ENCODE data around the gene PHLDB1. TPM values are rescaled to one million over a fixed set of nuclear protein-coding genes. Genes with fewer than 3 reads are reported as not detected.
"Not testable (repeated sequence)": the region's sequence is repeated elsewhere in the genome, so short reads cannot be mapped to it uniquely, and the experiment has no call there.

The PHLDB1 gene
- total RNA-seq, 1 experiment from 2014 or later, result 37.1 TPM

DNA sequence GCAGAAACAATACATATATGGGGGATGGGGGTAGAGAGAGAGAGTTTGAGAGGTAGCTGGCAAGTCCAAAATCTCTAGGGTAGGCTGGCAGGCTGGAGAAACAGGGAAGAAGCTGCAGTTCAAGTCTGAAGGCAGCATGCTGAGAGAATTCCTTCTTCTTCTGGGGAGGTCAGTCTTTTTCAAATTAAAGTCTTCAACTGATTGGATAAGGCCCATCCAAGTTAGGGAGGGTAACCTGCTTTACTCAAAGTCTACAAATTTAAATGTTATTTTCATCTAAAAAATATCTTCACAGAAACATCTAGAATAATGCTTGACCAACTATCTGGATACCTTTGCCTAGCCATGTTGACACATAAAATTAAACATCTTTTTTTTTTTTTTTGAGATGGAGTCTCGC, 75.0 kb downstream of the PHLDB1 start:
- TF ChIP-seq, protein P1, sequence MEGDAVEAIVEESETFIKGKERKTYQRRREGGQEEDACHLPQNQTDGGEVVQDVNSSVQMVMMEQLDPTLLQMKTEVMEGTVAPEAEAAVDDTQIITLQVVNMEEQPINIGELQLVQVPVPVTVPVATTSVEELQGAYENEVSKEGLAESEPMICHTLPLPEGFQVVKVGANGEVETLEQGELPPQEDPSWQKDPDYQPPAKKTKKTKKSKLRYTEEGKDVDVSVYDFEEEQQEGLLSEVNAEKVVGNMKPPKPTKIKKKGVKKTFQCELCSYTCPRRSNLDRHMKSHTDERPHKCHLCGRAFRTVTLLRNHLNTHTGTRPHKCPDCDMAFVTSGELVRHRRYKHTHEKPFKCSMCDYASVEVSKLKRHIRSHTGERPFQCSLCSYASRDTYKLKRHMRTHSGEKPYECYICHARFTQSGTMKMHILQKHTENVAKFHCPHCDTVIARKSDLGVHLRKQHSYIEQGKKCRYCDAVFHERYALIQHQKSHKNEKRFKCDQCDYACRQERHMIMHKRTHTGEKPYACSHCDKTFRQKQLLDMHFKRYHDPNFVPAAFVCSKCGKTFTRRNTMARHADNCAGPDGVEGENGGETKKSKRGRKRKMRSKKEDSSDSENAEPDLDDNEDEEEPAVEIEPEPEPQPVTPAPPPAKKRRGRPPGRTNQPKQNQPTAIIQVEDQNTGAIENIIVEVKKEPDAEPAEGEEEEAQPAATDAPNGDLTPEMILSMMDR (IDR thresholded peaks at IDR 0.05; ENCODE audit: unreplicated experiment), result no peak
- no peak for DNase-seq
- BruUV-seq (replicated peaks), result no TSS peak
- H3K27ac Mint-ChIP-seq (ENCODE audit: unreplicated experiment), result no peak overlapping the region
- no peaks in the 10 kb centered on the region for H3K27me3 Mint-ChIP-seq (ENCODE audit: unreplicated experiment)
- no peaks in the 10 kb centered on the region for H3K9me3 Mint-ChIP-seq (ENCODE audit: low read depth, unreplicated experiment)
- H3K4me1 Mint-ChIP-seq (ENCODE audit: low read depth, unreplicated experiment), result peaks cover 11% of the 10 kb centered on the region
- peaks cover 8% of the 10 kb centered on the region for H3K36me3 Mint-ChIP-seq (ENCODE audit: insufficient read depth, unreplicated experiment)
- no peak overlapping the region for H3K4me3 Mint-ChIP-seq (ENCODE audit: low read depth, unreplicated experiment)
- CTCF ChIA-PET, result no interaction called here
- intact Hi-C loops (cut with micrococcal nuclease; ENCODE audit: unreplicated experiment), result loop anchor here (10.0 kb wide), 1 partner anchor 272 kb away; the partner anchor contains the start of gene UPK2

GRCh38 chr11:118682939-118683338, 75.5 kb downstream of the PHLDB1 start:
- BruUV-seq (replicated peaks); DNase-seq; H3K27ac Mint-ChIP-seq (ENCODE audit: unreplicated experiment); H3K27me3 Mint-ChIP-seq (ENCODE audit: unreplicated experiment); H3K9me3 Mint-ChIP-seq (ENCODE audit: low read depth, unreplicated experiment); H3K4me3 Mint-ChIP-seq (ENCODE audit: low read depth, unreplicated experiment); CTCF ChIA-PET; H3K36me3 Mint-ChIP-seq (ENCODE audit: insufficient read depth, unreplicated experiment): not testable (repeated sequence)
- intact Hi-C loops (cut with micrococcal nuclease; ENCODE audit: unreplicated experiment), result loop anchor here (10.0 kb wide), 1 partner anchor 272 kb away; the partner anchor contains the start of gene UPK2
- H3K4me1 Mint-ChIP-seq (ENCODE audit: low read depth, unreplicated experiment), result peaks cover 11% of the 10 kb centered on the region

DNA sequence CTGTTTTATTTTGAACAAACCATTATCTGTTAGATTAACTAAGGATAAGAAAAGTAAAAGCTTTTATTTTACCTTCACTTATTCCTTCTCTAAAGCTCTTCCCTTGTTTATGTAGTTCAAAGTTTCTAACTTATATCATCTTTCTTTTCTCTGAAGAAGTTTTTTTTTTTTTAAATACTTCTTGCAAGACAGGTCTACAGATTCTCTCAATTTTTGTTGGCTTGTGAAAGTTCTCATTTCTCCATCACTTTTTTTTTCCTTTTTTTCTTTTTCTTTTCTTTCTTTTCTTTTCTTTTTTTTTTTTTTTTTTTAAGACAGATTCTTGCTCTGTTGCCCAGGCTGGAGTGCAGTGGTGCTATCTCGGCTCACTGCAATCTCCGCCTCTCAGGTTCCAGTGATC, 76.8 kb downstream of the PHLDB1 start:
- BruUV-seq (replicated peaks), result no TSS peak
- intact Hi-C loops (cut with micrococcal nuclease; ENCODE audit: unreplicated experiment), result loop anchor here (10.0 kb wide), 1 partner anchor 271 kb away; the partner anchor contains the start of gene UPK2
- no peaks in the 10 kb centered on the region for H3K27me3 Mint-ChIP-seq (ENCODE audit: unreplicated experiment)
- DNase-seq, result no peak
- no peaks in the 10 kb centered on the region for H3K9me3 Mint-ChIP-seq (ENCODE audit: low read depth, unreplicated experiment)
- H3K27ac Mint-ChIP-seq (ENCODE audit: unreplicated experiment), result no peak overlapping the region
- H3K4me3 Mint-ChIP-seq (ENCODE audit: low read depth, unreplicated experiment), result no peak overlapping the region
- peaks cover 7% of the 10 kb centered on the region for H3K36me3 Mint-ChIP-seq (ENCODE audit: insufficient read depth, unreplicated experiment)
- H3K4me1 Mint-ChIP-seq (ENCODE audit: low read depth, unreplicated experiment), result peaks cover 7% of the 10 kb centered on the region
- TF ChIP-seq, protein P1 (IDR thresholded peaks at IDR 0.05; ENCODE audit: unreplicated experiment), result no peak
- CTCF ChIA-PET, result no interaction called here

GRCh38 chr11:118687906-118688305, 80.5 kb downstream of the PHLDB1 start:
- BruUV-seq (replicated peaks), result no TSS peak
- DNase-seq, result no peak
- TF ChIP-seq, protein P1 (IDR thresholded peaks at IDR 0.05; ENCODE audit: unreplicated experiment), result no peak
- CTCF ChIA-PET, result no interaction called here
- intact Hi-C loops (cut with micrococcal nuclease; ENCODE audit: unreplicated experiment), result loop anchor here (10.0 kb wide), 1 partner anchor 267 kb away; the partner anchor contains the start of gene UPK2
- Mint-ChIP-seq H3K9me3 (ENCODE audit: low read depth, unreplicated experiment) (no peaks in the 10 kb centered on the region), H3K36me3 (ENCODE audit: insufficient read depth, unreplicated experiment) (peaks cover 3% of the 10 kb centered on the region), H3K4me1 (ENCODE audit: low read depth, unreplicated experiment) (no peaks in the 10 kb centered on the region), H3K4me3 (ENCODE audit: low read depth, unreplicated experiment) (no peak overlapping the region), H3K27me3 (ENCODE audit: unreplicated experiment) (no peaks in the 10 kb centered on the region), H3K27ac (ENCODE audit: unreplicated experiment) (no peak overlapping the region)

DNA sequence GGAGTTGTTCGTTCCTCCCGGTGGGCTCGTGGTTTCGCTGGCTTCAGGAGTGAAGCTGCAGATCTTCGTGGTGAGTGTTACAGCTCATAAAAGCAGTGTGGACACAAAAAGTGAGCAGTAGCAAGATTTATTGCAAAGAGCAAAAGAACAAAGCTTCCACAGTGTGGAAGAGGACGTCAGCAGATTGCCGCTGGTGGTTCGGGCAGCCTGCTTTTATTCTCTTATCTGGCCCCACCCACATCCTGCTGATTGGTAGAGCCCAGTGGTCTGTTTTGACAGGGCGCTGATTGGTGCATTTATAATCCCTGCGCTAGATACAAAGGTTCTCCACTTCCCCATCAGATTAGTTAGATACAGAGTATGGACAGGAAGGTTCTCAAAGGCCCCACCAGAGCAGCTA, 80.9 kb downstream of the PHLDB1 start:
- H3K9me3 Mint-ChIP-seq (ENCODE audit: low read depth, unreplicated experiment); H3K27me3 Mint-ChIP-seq (ENCODE audit: unreplicated experiment); H3K4me3 Mint-ChIP-seq (ENCODE audit: low read depth, unreplicated experiment); DNase-seq; H3K4me1 Mint-ChIP-seq (ENCODE audit: low read depth, unreplicated experiment); BruUV-seq (replicated peaks); CTCF ChIA-PET; H3K36me3 Mint-ChIP-seq (ENCODE audit: insufficient read depth, unreplicated experiment); H3K27ac Mint-ChIP-seq (ENCODE audit: unreplicated experiment): not testable (repeated sequence)
- intact Hi-C loops (cut with micrococcal nuclease; ENCODE audit: unreplicated experiment), result loop anchor here (10.0 kb wide), 1 partner anchor 266 kb away; the partner anchor contains the start of gene UPK2
